HG03520 (cell line): Measurements from ENCODE around the gene NOP9.

Experiments
- ATAC-seq: cut with Tn5 transposase; IDR thresholded peaks from one replicate; pipeline ENCODE4 v1.9.1; 2021; ENCODE audit warnings: mild to moderate bottlenecking, moderate library complexity; ENCODE audit not compliant: unreplicated experiment

NOP9 gene

DNA sequence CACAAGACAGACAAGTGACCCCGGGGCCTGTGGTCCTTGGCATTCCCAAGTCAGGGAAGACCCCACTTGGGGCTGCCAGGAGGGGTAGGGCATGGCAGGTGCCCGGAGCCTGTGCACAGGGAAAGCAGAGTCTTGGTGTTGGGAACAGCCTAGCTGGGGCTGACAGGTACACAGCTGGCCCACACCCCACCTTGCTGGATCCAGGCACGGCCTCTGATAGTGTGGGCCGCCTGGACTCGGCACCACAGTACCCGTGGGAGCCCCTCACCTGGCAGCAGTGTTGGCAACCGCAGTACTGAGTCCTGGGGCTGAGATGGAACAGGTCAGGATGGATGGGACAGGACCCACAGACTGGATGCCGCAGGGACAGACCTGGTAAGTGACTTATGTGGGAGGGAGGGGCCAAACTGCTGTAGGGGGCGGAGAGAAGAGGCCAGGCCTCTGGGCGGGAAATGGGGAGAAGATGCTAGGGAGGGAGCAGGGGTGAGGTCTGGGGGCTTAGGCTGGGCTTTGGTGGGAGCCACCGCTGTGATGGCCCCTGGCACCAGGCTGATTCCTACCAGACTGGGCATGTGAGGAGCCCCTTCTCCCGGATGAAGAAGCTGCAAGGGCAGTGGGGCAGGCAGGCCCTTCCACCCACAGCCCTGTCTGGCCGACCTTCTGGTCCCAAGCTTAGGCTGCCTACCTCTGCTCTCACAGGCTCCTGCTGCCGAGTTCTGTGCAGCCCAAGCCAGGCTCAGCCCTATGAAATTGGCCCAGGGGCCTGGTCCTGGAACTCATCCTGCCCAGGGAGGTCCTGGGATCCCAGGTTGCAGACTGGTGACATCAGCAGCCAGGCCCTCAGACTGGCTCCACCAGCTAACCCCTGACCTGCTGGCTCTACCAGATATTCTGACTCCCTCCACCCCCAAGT lies 36.6 kb upstream of the NOP9 start, which contains the start of gene TGM1:
TSS of gene TGM1 (minus strand) at position 357 of the 913 bp plus-strand sequence. CDS start 825 bp downstream, outside the sequence.
- no peak for ATAC-seq

DNA sequence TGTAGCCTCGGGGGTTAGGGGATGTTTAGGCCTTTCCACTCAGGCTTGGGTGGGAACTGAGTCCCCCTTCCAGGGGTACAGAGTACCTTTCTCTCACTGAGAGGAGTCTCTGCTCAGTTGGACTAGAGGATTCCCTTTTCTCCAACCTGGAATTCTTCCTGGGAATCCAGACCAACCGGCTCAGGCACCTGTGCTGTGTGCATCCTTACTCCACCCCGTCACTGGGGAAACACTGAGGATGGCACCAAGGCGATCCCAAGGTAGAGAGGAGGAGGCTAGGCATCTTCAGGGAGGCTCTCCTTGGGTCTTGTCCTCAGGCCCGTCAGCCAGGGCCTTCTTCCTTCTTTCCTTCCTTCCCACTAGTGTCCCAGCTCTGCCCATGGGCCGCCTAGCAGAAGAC lies 35.8 kb upstream of the NOP9 start:
- no peak for ATAC-seq

DNA sequence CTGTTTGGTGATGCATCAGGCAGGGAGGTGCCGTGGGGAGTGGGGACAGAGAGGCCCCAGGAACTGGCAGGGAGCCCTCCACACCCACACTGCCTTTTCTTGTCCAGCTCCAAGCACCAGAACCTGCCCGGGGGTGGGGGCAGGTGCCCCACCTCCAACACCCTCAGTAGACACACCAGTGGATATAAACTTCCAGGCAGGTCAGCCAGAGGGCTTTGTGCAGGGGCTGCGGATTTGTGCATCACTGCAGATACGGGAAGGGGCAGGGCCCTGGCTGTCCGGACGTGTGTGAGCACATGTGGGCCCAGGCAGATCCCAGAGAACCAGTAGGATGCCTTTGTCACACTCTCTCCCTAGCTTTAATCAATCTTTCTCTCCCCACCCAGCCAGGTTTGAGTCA lies 35.4 kb upstream of the NOP9 start:
- ATAC-seq = no peak

DNA sequence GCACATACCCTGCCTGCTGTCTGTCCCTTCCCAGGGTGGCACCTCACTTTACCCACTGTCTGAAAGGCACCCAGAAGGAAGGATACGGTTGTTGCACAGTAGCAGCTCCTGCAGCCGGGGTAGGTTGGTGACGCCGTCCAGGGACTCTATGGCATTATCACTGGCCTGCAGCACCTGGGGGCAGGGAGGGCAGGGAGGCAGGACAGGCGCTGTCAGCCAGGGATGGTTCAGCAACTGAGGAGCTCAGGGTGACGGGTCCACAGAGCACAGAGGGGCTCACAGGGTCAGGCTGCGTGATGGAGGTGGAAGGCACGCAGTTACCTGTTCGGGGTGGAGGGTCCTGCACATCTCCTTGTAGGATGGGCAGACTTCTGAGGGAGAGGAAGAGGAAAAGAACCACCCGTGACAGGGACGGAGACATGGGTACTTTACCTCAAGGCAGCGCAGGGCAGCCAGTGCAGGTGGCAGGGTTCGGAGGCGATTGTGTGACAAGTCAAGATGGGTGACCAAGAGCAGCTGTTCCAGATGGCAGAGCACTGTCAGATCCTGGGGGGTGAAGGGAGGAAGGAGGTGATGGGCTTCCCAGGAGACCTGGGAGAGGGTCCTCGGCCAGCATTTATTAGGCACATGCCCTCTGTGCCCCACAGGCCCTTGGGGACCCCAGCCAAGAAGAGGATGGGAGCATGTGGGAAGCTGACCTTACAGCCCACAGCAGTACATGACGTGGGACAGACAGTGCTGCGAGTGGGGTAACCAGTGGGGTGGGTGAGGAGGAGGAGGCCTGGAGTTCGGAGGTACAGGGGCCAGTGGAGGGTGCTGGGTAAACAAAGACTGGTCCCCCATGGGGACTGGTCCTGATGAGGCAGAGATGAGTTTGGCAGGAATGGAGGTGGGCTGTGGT lies 33.1 kb upstream of the NOP9 start:
- ATAC-seq = no peak

DNA sequence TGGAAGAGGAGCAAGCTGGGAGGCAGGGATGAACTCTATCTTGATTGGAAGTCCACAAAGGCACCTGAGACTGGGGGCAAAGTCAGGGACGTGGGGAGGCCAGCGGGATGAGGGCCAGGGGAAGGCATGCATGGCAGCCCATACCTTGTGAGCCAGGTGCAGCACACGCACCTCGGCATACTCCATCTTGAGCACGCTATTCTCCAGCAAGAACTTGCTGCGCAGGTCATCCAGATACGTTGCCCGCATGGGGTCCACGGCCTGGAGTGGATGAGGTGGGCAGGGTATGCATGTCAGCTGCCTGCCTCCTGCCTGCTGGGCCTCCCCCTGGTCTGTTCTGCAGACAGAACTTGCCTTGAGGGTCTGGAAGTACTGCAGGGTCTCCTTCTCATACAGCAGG lies 32.1 kb upstream of the NOP9 start:
- no peak for ATAC-seq

DNA sequence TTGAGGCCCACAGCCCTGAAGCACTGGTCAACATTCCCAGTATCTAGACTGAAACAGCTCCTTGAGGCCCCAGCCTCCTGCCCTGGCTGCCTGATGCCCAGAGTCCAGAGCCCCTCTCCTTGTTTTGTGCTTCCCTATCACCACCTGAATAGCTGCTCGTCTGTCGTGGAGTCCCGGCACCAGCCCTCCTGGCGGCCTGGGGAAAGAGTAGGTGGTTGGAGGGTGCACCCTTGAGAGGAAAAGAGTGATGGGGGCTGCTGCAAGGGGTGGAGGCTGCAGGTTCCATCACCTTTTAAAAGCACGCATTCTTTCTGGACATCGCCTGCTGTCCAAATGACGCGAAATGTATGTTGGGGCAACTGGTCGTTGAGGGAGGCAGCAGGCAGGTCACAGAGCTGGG lies 31.4 kb upstream of the NOP9 start:
- no peak for ATAC-seq

DNA sequence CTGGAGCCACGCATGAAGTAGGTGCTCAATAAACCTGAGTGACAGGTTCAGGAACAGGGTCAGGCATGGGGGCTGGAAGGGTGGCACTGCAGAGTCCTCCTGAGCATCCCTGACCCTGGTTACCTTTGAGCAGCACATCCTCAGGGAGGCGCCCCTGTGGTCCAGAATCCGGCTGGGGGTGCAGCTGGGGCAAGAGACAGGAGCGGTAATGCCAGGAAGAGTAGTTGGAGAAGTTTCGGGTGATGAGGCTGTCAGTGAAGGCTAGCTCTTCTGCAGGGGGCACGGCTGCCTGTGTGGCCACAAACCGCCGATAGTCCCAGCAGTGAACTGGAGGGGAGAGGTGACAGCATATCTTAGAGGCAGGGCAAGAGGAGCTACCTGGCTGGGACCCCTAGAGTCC lies 30.3 kb upstream of the NOP9 start:
- no peak for ATAC-seq

DNA sequence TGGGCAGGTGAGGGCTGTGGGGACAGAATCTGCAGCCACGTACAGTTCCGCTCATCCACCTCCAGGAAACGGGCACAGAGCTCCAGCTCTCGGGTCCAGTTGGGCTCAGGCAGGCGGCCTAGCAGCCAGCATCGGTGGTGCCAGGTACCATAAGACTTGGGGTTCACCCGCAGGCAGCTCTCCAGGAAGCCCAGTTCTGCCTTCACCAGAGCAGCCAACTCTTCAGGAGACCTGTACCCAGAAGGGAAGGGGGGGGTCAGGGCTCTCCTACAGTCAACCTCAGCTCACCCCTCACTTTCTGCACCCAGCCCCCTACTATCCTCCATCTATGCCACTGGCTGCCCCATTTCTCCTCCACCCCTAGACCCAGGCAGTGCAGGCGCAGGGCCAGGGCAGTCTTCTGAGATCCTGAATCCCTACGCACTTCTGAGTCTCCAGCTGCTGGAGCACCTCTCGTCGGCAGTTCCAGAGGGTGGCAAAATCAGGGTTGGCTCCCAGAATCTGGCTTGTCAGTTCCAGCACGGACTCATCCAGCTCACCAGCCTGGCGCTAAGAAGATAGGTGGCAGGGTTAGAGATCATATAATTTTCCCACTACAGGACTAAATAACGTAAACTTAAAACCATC lies 29.6 kb upstream of the NOP9 start:
- no peak for ATAC-seq

DNA sequence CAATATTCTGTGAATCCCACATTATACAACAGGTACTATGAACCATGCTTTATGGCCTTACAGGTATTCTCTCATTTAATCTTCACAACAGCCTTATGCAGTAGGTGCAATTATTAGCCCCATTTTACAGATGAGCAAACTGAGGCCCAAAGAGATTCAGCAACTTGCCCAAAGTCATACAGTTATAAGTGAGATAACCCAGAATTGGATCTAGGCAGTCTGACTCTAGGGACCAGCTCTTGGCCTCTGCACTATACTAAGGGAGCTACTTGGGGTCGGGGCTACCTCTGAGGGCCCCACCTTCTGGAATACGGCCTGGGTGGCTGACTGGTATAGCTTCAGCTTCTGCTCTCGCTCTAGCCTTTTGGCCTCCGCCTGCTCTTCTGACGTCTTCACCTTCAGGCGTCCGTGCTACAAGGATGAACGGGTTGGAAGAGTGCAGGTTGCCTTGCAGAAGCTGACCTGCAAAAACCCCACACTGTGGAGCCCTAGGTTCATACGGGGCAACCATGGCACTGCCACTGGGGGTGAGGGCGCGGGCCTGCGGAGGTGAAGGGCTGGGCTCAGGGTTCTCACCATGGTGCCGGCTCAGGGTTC lies 29.0 kb upstream of the NOP9 start:
- no peak for ATAC-seq

DNA sequence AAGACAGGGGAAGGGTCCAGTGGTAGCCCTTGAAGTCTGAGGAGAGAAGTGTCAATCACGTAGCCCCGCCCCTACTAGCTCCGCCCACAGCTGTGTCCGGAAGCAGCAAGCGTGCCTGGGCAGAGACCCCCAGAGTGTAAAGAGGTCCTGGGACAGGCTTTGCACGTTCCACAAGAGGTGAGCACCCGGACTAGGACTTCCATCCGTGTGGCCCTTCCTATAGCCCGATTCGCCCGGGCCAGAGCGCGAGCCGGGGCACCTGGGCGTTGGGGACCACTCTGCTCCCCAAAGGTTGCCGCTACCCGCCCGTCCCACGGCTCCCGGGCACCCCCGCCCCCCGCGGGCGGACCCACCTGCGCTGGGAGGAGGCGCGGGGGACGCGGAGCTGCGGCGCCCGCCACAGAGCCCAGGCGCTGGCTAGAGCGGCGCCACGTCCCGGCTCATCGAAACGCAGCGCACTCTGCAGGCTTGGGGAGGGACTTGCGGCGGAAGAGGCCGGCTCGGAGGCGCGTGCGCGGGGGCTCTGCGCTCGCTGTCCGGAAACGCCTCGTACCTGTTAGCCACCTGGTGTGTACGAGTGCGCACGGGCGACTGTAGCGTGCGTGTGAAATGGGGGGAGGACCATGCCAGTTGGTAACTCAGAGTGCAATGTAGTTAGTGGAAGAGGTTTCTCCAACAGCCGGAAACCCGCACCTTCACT lies 28.4 kb upstream of the NOP9 start, which contains the start of gene RABGGTA:
TSS of gene RABGGTA (minus strand) at position 464 of the 700 bp plus-strand sequence. CDS start 482 bp downstream, outside the sequence.
- ATAC-seq = peak; percentile 86

DNA sequence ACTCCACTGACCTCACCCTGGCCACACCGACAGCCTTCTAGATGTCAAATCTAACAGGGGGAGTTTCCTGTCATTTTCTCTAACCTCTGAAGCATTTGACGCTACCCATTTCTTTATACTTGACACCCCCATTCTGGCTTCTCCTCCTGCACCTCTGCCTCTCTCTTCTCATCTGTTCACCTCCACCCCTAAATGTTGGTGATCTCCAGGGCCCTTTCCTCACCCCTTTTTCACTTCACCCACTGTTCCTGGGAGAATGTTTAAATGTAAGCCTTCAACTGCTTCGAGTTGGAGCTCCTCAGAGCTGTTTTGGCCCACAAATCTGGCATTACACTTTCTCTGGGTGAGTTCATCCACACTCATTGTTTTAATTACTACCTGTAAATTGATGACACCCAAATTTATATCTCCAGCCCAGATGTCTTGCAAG lies 27.8 kb upstream of the NOP9 start:
- no peak for ATAC-seq

DNA sequence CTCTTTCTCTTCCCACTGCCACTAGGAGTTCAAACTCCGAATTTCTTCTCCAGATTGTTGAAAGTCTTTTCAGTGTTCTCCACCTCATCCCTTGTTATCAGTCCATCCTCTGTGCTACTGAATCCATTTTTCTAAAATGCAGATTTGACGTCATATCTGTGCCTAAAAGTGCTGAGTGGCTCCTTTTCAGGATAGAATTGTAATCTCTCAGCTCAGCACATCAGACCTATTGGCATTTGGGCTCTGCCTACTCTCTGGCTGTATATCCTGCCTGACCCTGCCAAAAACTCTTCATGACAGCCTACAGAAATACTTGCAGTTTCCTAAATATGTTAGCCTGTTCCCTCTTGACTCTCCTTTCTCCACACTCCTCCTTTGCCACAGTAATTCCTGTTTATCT lies 27.2 kb upstream of the NOP9 start:
- ATAC-seq = no peak

DNA sequence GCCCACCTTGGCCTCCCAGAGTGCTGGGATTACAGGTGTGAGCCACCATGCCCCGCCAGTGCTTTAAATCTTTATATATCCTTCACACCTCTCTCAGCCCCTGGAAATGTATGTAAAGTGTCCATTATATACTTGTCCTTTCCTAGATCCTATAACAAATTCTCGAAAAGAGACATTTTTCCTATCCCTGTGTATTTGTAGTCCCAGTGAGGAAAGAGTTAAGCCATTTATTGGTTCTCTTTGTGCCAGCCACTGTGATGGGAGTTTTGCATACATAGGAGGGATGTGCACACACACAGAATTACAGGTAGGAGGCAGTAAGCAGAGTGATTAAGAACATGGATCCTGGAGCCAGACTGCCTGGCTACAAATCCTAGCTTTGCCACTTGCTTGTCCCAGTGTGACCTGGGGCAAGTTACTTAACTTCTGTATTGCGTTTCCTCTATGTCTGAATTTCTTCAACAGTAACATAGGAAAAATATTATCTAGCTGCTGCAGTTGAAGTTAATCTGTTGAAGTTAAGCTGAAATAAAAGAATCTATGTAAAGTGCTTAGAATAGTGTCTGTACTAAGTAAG lies 26.1 kb upstream of the NOP9 start:
- ATAC-seq = no peak

DNA sequence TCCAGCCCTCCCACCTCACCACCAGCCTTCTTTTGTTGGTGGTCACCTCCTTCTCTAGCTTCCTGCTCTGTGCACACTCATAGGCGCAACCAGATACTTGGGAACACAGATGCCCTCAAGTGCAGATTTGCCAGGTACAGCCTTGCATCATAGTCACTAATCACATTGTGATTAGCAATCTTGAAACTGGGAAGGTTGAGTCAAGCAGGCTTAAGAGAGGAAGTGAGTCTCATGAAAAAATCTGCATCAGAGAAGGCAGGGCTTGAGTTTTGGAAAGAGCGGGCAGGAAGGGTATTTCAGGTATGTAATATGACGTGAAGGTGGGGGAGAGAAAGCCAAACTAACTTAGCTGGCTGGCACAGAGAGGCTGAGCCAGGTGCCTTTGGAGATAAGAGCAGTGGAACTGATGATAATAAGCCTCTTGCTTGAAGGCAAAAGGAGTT lies 25.5 kb upstream of the NOP9 start:
- ATAC-seq = peak; percentile 31

DNA sequence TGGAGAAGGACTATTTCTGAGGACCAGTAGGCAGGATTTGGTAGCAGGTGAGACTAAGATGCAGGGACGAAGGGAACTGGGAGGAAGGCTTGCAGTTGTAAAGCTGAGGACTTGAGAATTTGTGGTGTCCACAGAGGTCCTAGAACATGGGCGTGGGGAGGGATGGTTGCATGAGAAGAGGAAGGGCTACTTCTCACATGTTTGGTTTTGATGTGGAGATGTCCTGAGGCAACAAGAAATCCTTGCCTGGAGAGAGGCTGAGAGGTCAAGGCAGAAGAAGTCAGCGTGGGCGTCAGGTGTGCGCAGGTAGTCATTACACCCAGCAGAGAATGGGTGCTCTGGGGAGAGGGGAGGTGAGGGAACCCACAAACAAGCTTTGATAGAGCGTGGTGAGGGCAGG lies 22.6 kb upstream of the NOP9 start:
- no peak for ATAC-seq

DNA sequence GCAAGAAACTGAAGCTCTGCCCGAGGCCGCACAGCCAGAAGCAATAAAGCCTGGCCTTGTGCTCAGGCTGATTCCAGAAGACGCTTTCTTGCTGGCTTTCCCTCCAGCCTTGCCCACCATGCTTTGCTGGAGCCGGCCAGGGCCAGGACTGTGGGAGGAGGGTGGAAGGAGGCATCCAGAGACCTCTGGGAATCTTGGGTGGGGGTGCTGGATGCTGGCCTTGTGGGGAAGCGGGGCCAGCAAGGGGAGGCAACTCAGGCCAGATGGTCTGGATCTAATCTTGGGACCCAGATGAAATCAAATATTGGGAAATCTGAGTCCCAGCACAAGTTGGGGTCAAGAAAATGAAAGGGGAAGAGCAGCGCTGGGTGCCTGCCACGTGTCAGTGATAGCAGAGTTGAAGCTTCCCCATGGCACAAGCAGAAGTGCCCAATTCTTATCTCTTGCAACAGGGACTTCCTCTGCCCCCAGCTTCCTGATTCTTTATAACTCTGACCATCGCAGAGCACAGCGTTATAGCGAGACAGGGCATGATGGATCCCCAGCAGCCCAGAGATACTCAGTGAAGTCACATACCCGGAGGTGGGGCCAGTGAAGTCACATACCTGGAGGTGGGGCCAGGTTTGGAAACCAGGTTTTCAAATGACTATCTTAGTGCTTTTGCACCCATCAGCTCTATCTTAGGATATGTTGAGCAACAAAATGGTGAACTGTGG lies 21.9 kb upstream of the NOP9 start:
- no peak for ATAC-seq

DNA sequence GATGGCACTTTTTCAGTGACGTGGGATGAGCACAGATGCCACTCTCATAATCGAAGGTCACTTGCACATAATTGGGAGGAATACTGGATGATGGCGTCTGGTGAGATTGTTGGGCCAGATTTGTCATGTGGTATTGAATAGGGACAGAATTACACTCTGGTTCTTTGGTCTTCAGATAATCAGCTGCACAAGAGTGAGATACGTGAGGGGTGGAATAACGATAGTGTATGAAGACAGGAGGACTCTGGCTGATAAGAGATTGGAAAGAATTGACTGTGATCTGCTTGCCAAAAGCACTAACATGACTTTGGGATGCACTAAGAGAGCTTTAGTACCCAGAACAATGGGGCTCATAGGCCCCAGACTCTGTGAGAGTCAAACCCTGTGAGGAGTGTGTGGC lies 21.2 kb upstream of the NOP9 start:
- no peak for ATAC-seq

DNA sequence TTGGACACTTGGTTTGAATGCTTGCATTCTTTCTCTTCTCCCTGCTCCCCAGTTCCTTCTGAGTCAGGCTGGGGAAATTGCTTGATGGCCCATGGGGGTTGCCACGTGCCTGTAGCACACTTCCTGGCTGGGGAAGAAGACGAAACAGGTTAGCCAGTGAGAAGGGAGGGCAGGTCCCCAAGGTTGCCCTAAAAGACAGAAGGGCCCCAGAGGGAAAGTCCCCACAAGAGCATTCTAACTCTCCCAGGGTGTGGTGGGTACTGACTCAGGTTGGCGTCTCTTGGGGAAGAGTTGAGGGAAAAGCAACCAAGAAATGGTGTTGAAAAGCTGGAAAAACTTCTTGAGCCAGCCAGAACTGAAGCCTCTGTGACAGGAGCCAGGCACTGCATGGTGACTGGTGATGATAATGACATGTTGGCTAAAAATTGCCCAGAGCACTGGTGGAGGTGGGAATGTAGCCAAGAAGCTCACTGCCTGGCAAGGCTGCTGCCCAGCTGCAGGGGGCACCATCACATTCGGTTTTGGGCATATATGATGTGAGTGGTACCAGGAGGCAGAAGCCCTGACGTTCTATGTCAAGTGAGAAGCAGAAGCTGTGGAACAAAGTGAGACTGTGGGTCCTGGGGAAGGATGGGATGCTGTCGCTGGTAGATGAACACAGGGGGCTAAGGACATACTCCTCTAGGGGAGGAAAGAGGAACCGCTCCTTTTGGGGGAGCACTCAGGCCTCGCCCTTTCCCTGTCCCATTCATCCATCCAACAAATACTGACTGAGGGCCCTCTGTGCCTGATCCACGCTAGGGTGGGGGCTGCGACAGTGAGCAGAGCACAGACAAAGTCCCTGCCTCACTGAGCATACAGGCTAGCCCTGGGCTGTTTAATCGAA lies 20.1 kb upstream of the NOP9 start:
- ATAC-seq = no peak
